ENCODE data around the gene ZNF609. TPM values are rescaled to one million over a fixed set of nuclear protein-coding genes. Genes with fewer than 3 reads are reported as not detected.

The ZNF609 gene
- polyA plus RNA-seq, 1 donor from 2014 or later: 11.8 TPM

DNA sequence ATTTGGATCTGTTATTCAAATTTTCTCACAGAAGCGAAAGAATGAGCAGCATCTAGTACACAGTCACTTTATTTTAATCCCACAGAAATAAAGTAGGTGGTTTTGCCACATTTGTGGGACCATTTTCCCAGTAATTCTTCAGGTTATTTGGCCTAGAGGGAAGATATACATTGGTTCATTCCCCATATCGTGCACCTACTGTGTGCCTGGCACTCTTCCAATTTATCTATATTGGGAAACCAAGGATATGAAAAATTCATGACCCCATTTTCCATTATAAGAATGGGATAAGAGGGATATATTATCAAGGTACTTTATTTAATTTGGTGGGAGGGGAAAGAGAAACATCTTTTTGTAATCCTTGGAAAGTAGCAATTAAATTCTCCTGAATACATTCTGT is 37.7 kb upstream of the ZNF609 start:
- Histone ChIP-seq H4K20me1 (ENCODE audit: insufficient read depth) (no peaks in the 10 kb centered on the region), H3K79me2 (replicated peaks; ENCODE audit: insufficient read depth, low read length) (no peaks in the 10 kb centered on the region), H3K4me3 (ENCODE audit: low read length) (no peak overlapping the region), H3K4me2 (ENCODE audit: low read length) (no peak overlapping the region), H3K9me2 (ENCODE audit: insufficient read depth, low read length) (no peaks in the 10 kb centered on the region), H3K36me3 (ENCODE audit: insufficient read depth, low read length) (peaks cover under 1% of the 10 kb centered on the region), H3K9me3 (ENCODE audit: low read length) (no peaks in the 10 kb centered on the region), H3K27ac (ENCODE audit: low read length) (no peak overlapping the region), H3K9ac (ENCODE audit: low read length) (no peak overlapping the region), H2AFZ (ENCODE audit: low read depth, low read length) (no peak overlapping the region), H3F3A (ENCODE audit: insufficient read depth, low read length, poor library complexity, severe bottlenecking) (no peaks in the 10 kb centered on the region), H3K27me3 (ENCODE audit: insufficient read depth, low read depth, low read length) (no peaks in the 10 kb centered on the region)
- TF ChIP-seq, protein P1, sequence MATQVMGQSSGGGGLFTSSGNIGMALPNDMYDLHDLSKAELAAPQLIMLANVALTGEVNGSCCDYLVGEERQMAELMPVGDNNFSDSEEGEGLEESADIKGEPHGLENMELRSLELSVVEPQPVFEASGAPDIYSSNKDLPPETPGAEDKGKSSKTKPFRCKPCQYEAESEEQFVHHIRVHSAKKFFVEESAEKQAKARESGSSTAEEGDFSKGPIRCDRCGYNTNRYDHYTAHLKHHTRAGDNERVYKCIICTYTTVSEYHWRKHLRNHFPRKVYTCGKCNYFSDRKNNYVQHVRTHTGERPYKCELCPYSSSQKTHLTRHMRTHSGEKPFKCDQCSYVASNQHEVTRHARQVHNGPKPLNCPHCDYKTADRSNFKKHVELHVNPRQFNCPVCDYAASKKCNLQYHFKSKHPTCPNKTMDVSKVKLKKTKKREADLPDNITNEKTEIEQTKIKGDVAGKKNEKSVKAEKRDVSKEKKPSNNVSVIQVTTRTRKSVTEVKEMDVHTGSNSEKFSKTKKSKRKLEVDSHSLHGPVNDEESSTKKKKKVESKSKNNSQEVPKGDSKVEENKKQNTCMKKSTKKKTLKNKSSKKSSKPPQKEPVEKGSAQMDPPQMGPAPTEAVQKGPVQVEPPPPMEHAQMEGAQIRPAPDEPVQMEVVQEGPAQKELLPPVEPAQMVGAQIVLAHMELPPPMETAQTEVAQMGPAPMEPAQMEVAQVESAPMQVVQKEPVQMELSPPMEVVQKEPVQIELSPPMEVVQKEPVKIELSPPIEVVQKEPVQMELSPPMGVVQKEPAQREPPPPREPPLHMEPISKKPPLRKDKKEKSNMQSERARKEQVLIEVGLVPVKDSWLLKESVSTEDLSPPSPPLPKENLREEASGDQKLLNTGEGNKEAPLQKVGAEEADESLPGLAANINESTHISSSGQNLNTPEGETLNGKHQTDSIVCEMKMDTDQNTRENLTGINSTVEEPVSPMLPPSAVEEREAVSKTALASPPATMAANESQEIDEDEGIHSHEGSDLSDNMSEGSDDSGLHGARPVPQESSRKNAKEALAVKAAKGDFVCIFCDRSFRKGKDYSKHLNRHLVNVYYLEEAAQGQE (IDR thresholded peaks at IDR 0.05; ENCODE audit: borderline replicate concordance): no peak
- TF ChIP-seq, protein P2, sequence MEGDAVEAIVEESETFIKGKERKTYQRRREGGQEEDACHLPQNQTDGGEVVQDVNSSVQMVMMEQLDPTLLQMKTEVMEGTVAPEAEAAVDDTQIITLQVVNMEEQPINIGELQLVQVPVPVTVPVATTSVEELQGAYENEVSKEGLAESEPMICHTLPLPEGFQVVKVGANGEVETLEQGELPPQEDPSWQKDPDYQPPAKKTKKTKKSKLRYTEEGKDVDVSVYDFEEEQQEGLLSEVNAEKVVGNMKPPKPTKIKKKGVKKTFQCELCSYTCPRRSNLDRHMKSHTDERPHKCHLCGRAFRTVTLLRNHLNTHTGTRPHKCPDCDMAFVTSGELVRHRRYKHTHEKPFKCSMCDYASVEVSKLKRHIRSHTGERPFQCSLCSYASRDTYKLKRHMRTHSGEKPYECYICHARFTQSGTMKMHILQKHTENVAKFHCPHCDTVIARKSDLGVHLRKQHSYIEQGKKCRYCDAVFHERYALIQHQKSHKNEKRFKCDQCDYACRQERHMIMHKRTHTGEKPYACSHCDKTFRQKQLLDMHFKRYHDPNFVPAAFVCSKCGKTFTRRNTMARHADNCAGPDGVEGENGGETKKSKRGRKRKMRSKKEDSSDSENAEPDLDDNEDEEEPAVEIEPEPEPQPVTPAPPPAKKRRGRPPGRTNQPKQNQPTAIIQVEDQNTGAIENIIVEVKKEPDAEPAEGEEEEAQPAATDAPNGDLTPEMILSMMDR (IDR thresholded peaks at IDR 0.05; ENCODE audit: poor library complexity, severe bottlenecking): no peak
- TF ChIP-seq MXI1 (conservative IDR thresholded peaks at IDR 0.05; ENCODE audit: poor library complexity, severe bottlenecking): no peak
- no peak for TF ChIP-seq EP300 (conservative IDR thresholded peaks at IDR 0.05; ENCODE audit: poor library complexity, severe bottlenecking)

DNA sequence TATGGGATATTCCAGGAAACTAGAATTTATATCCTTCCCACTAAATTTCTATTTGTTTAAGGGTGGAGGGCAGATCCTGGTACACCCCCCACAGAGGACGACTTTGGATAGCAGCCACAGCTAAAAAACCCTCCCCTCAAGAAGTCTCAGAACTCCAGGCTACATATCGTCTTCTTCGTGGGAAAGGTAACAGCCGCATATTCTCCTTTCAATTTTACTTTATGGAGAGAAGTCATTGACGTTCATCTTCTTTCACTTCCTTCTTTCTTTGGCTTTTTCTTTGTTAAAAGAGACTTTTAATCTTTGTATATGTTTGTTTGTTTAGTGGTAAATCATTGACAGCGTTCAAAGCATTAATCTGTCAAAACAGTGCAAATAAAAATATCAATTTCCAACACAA is 36.4 kb upstream of the ZNF609 start:
- Histone ChIP-seq H3K9me2 (ENCODE audit: insufficient read depth, low read length) (no peaks in the 10 kb centered on the region), H3K27ac (ENCODE audit: low read length) (no peak overlapping the region), H3K79me2 (replicated peaks; ENCODE audit: insufficient read depth, low read length) (no peaks in the 10 kb centered on the region), H4K20me1 (ENCODE audit: insufficient read depth) (no peaks in the 10 kb centered on the region), H3F3A (ENCODE audit: insufficient read depth, low read length, poor library complexity, severe bottlenecking) (no peaks in the 10 kb centered on the region), H3K9ac (ENCODE audit: low read length) (no peak overlapping the region), H3K4me3 (ENCODE audit: low read length) (no peak overlapping the region), H2AFZ (ENCODE audit: low read depth, low read length) (no peak overlapping the region), H3K9me3 (ENCODE audit: low read length) (no peaks in the 10 kb centered on the region), H3K36me3 (ENCODE audit: insufficient read depth, low read length) (peaks cover 4% of the 10 kb centered on the region), H3K4me2 (ENCODE audit: low read length) (no peak overlapping the region), H3K27me3 (ENCODE audit: insufficient read depth, low read depth, low read length) (no peaks in the 10 kb centered on the region)
- TF ChIP-seq TAF1 (IDR thresholded peaks at IDR 0.05; ENCODE audit: low read depth): no peak
- TF ChIP-seq, protein P1 (IDR thresholded peaks at IDR 0.05; ENCODE audit: borderline replicate concordance): no peak

Data from neural cell (in vitro differentiated cells).